ENCODE data around the gene ANAPC13. TPM values are rescaled to one million over a fixed set of nuclear protein-coding genes. Genes with fewer than 3 reads are reported as not detected.

The ANAPC13 gene
- polyA plus RNA-seq, 1 donor (not counting 4 experiments of a cell fraction or from before 2014, with no cell fraction given): 63.4 TPM

- H3K4me3 ChIP-seq (ENCODE audit: control insufficient read depth in 2 of 3, extremely low read depth in 1 of 3, insufficient read depth in 2 of 3, low read depth in 1 of 3, low read length in 3 of 3): no peak overlapping the region
- no peak overlapping the region for H3K9ac ChIP-seq (ENCODE audit: control insufficient read depth, extremely low read depth, insufficient read depth, low read length)
- H3K4me1 ChIP-seq (ENCODE audit: control insufficient read depth, extremely low read depth, insufficient read depth, low read length): no peaks in the 10 kb centered on the region
- H3K9me1 ChIP-seq (ENCODE audit: control insufficient read depth, extremely low read depth, insufficient read depth, low read length): no peaks in the 10 kb centered on the region
- TF ChIP-seq EZH2 (IDR thresholded peaks at IDR 0.05; ENCODE audit: low read length): no peak
- TF ChIP-seq, protein P1, sequence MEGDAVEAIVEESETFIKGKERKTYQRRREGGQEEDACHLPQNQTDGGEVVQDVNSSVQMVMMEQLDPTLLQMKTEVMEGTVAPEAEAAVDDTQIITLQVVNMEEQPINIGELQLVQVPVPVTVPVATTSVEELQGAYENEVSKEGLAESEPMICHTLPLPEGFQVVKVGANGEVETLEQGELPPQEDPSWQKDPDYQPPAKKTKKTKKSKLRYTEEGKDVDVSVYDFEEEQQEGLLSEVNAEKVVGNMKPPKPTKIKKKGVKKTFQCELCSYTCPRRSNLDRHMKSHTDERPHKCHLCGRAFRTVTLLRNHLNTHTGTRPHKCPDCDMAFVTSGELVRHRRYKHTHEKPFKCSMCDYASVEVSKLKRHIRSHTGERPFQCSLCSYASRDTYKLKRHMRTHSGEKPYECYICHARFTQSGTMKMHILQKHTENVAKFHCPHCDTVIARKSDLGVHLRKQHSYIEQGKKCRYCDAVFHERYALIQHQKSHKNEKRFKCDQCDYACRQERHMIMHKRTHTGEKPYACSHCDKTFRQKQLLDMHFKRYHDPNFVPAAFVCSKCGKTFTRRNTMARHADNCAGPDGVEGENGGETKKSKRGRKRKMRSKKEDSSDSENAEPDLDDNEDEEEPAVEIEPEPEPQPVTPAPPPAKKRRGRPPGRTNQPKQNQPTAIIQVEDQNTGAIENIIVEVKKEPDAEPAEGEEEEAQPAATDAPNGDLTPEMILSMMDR (optimal IDR thresholded peaks at IDR 0.05 in 1 of 3, IDR thresholded peaks at IDR 0.05 in 1 of 3, conservative IDR thresholded peaks at IDR 0.05 in 1 of 3; ENCODE audit: extremely low read depth in 1 of 3, insufficient read depth in 2 of 3, low read length in 3 of 3): peak in 1 of 3 experiments; percentile 26
- H3K79me2 ChIP-seq (ENCODE audit: control insufficient read depth, insufficient read depth, low read length): no peaks in the 10 kb centered on the region
- H3K27ac ChIP-seq (ENCODE audit: control insufficient read depth, insufficient read depth, low read length): no peak overlapping the region
- no peaks in the 10 kb centered on the region for H3K36me3 ChIP-seq (ENCODE audit: control insufficient read depth in 2 of 2, extremely low read depth in 1 of 2, insufficient read depth in 2 of 2, low read length in 2 of 2)
- no peak overlapping the region for H3K4me2 ChIP-seq (ENCODE audit: control insufficient read depth, extremely low read depth, insufficient read depth, low read depth, low read length)
- DNase-seq (ENCODE audit: low read depth, low spot score) (no peak), FAIRE-seq (no peak)
- H4K20me1 ChIP-seq (ENCODE audit: control insufficient read depth, extremely low read depth, insufficient read depth, low read length): no peaks in the 10 kb centered on the region
- H3K27me3 ChIP-seq (ENCODE audit: control insufficient read depth, extremely low read depth, insufficient read depth, low read length): no peaks in the 10 kb centered on the region
- dilution Hi-C loops (cut with MboI; ENCODE audit: extremely low pct_ligation_motif_present, low sequenced_read_pairs): no loop called here
- H2AFZ ChIP-seq (ENCODE audit: control insufficient read depth, low read length): no peak overlapping the region
- no peaks in the 10 kb centered on the region for H3K9me3 ChIP-seq (ENCODE audit: control insufficient read depth, low read depth, low read length)
Measured at GRCh38 chr3:134453631-134454030, 32.2 kb downstream of the ANAPC13 start.

DNA sequence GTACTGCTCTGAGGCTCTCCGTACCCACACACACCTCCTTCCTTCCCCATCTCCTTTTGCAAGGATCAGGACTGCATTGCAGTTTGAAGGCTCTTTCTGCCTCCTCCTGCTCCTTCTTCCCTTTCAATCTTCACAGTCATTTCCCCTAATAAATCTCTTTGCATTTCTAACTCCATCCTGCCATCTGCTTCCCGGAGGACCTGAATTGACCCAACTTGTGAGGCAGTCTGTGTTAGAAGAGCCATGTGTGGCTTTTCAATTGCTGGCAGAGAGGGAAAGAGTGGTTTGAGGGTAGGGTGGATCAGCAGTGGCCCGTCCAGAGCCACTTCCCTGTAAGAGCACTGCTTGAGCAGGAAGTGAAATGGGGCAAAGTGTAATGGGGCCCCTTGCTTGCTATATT lies 35.8 kb downstream of the ANAPC13 start:
- Histone ChIP-seq H3K9me3 (ENCODE audit: control insufficient read depth, low read depth, low read length) (no peaks in the 10 kb centered on the region), H4K20me1 (ENCODE audit: control insufficient read depth, extremely low read depth, insufficient read depth, low read length) (no peaks in the 10 kb centered on the region), H3K27ac (ENCODE audit: control insufficient read depth, insufficient read depth, low read length) (no peak overlapping the region), H3K9me1 (ENCODE audit: control insufficient read depth, extremely low read depth, insufficient read depth, low read length) (no peaks in the 10 kb centered on the region), H3K79me2 (ENCODE audit: control insufficient read depth, insufficient read depth, low read length) (no peaks in the 10 kb centered on the region), H3K4me2 (ENCODE audit: control insufficient read depth, extremely low read depth, insufficient read depth, low read depth, low read length) (no peak overlapping the region), H3K36me3 (ENCODE audit: control insufficient read depth in 2 of 2, extremely low read depth in 1 of 2, insufficient read depth in 2 of 2, low read length in 2 of 2) (no peaks in the 10 kb centered on the region), H3K9ac (ENCODE audit: control insufficient read depth, extremely low read depth, insufficient read depth, low read length) (no peak overlapping the region), H3K27me3 (ENCODE audit: control insufficient read depth, extremely low read depth, insufficient read depth, low read length) (no peaks in the 10 kb centered on the region), H3K4me1 (ENCODE audit: control insufficient read depth, extremely low read depth, insufficient read depth, low read length) (peaks cover 15% of the 10 kb centered on the region), H3K4me3 (ENCODE audit: control insufficient read depth in 2 of 3, extremely low read depth in 1 of 3, insufficient read depth in 2 of 3, low read depth in 1 of 3, low read length in 3 of 3) (no peak overlapping the region), H2AFZ (ENCODE audit: control insufficient read depth, low read length) (no peak overlapping the region)
- FAIRE-seq (no peak), DNase-seq (ENCODE audit: low read depth, low spot score) (no peak)
- dilution Hi-C loops (cut with MboI; ENCODE audit: extremely low pct_ligation_motif_present, low sequenced_read_pairs): no loop called here
- TF ChIP-seq EZH2 (IDR thresholded peaks at IDR 0.05; ENCODE audit: low read length): no peak

DNA sequence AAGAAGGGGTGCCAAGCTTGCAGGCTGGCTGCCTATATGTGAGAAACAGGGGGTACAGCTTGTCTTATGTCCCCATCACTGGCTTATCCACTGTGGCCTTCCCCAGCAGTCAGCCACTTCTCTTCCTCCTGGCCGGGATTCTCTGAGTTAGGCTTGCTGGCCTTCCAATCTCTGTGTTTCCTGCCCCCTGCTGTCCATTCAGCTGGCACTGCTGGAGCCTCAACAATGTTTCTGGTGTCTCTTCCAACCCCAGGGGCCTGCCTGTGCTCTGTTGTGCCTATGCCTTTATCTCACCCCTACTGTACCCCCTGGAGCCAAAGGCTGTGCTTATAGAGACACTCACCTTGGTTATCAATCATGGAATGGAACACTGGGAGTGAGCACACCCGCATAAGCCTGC lies 36.5 kb downstream of the ANAPC13 start:
- no peaks in the 10 kb centered on the region for H3K27me3 ChIP-seq (ENCODE audit: control insufficient read depth, extremely low read depth, insufficient read depth, low read length)
- no peak overlapping the region for H3K9ac ChIP-seq (ENCODE audit: control insufficient read depth, extremely low read depth, insufficient read depth, low read length)
- no peak overlapping the region for H3K4me3 ChIP-seq (ENCODE audit: control insufficient read depth in 2 of 3, extremely low read depth in 1 of 3, insufficient read depth in 2 of 3, low read depth in 1 of 3, low read length in 3 of 3)
- no peak for DNase-seq (ENCODE audit: low read depth, low spot score)
- no peak for TF ChIP-seq EZH2 (IDR thresholded peaks at IDR 0.05; ENCODE audit: low read length)
- TF ChIP-seq, protein P1 (optimal IDR thresholded peaks at IDR 0.05 in 1 of 3, IDR thresholded peaks at IDR 0.05 in 1 of 3, conservative IDR thresholded peaks at IDR 0.05 in 1 of 3; ENCODE audit: extremely low read depth in 1 of 3, insufficient read depth in 2 of 3, low read length in 3 of 3): peak; percentile 69 to 83 (median 80)
- dilution Hi-C loops (cut with MboI; ENCODE audit: extremely low pct_ligation_motif_present, low sequenced_read_pairs): no loop called here
- no peak overlapping the region for H2AFZ ChIP-seq (ENCODE audit: control insufficient read depth, low read length)
- no peak overlapping the region for H3K27ac ChIP-seq (ENCODE audit: control insufficient read depth, insufficient read depth, low read length)
- H3K4me2 ChIP-seq (ENCODE audit: control insufficient read depth, extremely low read depth, insufficient read depth, low read depth, low read length): no peak overlapping the region
- peak; percentile 62 for FAIRE-seq
- peaks cover 15% of the 10 kb centered on the region for H3K4me1 ChIP-seq (ENCODE audit: control insufficient read depth, extremely low read depth, insufficient read depth, low read length)
- no peaks in the 10 kb centered on the region for H4K20me1 ChIP-seq (ENCODE audit: control insufficient read depth, extremely low read depth, insufficient read depth, low read length)
- no peaks in the 10 kb centered on the region for H3K79me2 ChIP-seq (ENCODE audit: control insufficient read depth, insufficient read depth, low read length)
- H3K36me3 ChIP-seq (ENCODE audit: control insufficient read depth in 2 of 2, extremely low read depth in 1 of 2, insufficient read depth in 2 of 2, low read length in 2 of 2): no peaks in the 10 kb centered on the region
- no peaks in the 10 kb centered on the region for H3K9me1 ChIP-seq (ENCODE audit: control insufficient read depth, extremely low read depth, insufficient read depth, low read length)
- H3K9me3 ChIP-seq (ENCODE audit: control insufficient read depth, low read depth, low read length): no peaks in the 10 kb centered on the region
